Activated T-helper 1 cell treated with anti-CD3 and anti-CD28 coated beads, Interleukin-12 subunit alpha, Interleukin-12 subunit beta, Interleukin-2, Interleukin-4 antibody, amounts not matched to agents 30 ng/mL and 10 ng/mL and 1 ng/mL, durations not matched to agents 14 hours and 24 hours and 36 hours (primary cell): ENCODE measurements around the gene UCHL1. TPM values are rescaled to one million over a fixed set of nuclear protein-coding genes. Genes with fewer than 3 reads are reported as not detected.
"Not testable (repeated sequence)": the region's sequence is repeated elsewhere in the genome, so short reads cannot be mapped to it uniquely, and the experiment has no call there.

ENCODE experiments used
- DNase-seq: peaks from one replicate; pipeline ENCODE4 v3.0.0; 2021; ENCODE audit warnings: low spot score
- H3K27ac Mint-ChIP-seq: one replicate; pipeline ENCODE4 v1.8.0; 2021; ENCODE audit warnings: mild to moderate bottlenecking, mixed read lengths
- H3K27me3 Mint-ChIP-seq: one replicate; pipeline ENCODE4 v1.8.0; 2022; ENCODE audit warnings: mild to moderate bottlenecking, moderate library complexity, mixed read lengths; ENCODE audit not compliant: insufficient read depth
- H3K36me3 Mint-ChIP-seq: one replicate; pipeline ENCODE4 v1.8.0; 2021; ENCODE audit warnings: low read depth, mixed read lengths
- H3K4me1 Mint-ChIP-seq: one replicate; pipeline ENCODE4 v1.8.0; 2021; ENCODE audit warnings: low read depth, mixed read lengths
- H3K4me3 Mint-ChIP-seq: one replicate; pipeline ENCODE4 v1.8.0; 2021; ENCODE audit warnings: mild to moderate bottlenecking, moderate library complexity, mixed read lengths
- H3K9me3 Mint-ChIP-seq: one replicate; pipeline ENCODE4 v1.8.0; 2021; ENCODE audit warnings: mixed read lengths
- intact Hi-C: fragments of 100-400 bp; cut with micrococcal nuclease; formaldehyde crosslinking; loops from one replicate; pipeline ENCODE4 v1.15.1; 2024
- total RNA-seq: library from RNA; stranded (reverse); gene quantifications from 2 replicates; pipeline ENCODE4 v1.2.3, GENCODE V29; 2022

The UCHL1 gene
- total RNA-seq, 1 donor from 2014 or later, result 0.23 TPM

DNA sequence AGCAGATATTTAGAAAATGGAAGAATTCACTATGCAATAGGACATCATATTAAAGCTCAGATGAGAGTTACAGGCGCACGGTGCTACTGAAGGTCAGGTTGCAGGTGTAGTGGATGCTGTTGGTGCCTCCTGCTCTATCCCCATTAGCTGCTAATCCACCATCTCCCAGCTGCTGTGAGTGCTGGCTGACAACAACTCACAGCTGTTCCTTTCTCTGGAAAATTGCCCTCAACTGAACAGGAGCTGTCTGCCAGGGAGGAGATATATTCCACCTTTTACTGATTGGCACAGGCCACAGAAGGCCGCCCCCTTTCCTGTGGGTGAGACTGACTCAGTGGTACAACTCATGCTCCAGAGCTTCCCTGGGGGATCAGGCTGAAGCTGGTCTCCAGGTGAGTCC, 48.7 kb downstream of the UCHL1 start:
- H3K9me3 Mint-ChIP-seq, result no peaks in the 10 kb centered on the region
- H3K4me3 Mint-ChIP-seq, result no peak overlapping the region
- DNase-seq, result no peak
- intact Hi-C loops, result no loop called here
- peaks cover 3% of the 10 kb centered on the region for H3K27me3 Mint-ChIP-seq
- H3K4me1 Mint-ChIP-seq, result no peaks in the 10 kb centered on the region
- no peak overlapping the region for H3K27ac Mint-ChIP-seq
- no peaks in the 10 kb centered on the region for H3K36me3 Mint-ChIP-seq

DNA sequence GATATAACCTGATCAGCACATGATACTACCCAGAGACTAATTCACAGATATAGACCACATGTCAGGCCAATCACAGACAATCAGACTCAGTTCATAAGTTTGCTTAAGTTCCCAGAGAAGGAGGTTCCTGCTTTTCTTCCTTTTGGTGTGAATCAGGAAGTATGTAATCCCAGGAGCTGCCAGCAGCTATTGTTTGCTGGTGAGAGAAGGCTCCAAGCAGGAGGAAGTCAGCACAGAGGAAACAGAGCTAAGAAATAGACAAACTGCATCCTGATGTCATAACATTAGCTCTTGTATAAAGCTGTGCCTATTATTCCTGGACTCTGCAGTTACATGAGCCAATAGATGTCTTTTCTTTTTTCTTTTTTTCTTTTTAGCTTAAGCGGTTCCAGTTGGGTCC, 50.9 kb downstream of the UCHL1 start:
- intact Hi-C loops, result no loop called here
- DNase-seq, result no peak
- Mint-ChIP-seq H3K27me3 (no peaks in the 10 kb centered on the region), H3K27ac (no peak overlapping the region), H3K36me3 (no peaks in the 10 kb centered on the region), H3K4me1 (no peaks in the 10 kb centered on the region), H3K9me3 (no peaks in the 10 kb centered on the region), H3K4me3 (no peak overlapping the region)

DNA sequence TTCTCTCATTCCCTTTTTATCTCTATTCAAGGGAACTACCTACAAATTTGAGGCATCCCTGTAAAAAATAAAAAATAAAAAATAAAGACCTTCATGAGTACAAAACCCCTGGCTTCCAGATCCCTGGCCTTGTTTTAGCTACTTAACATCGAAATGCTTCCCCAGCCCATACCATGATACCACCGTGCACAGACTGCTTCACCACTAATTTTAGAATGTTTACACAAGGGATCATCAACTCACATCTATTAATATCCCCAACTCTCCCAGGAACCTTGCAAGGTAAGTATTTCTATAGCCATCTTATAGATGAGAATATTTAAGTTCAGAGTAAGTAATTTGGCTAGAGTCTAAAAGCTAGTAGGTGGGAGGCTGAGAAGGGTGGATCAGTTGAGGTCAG, 51.7 kb downstream of the UCHL1 start:
- no peaks in the 10 kb centered on the region for H3K4me1 Mint-ChIP-seq
- DNase-seq, result no peak
- no peaks in the 10 kb centered on the region for H3K9me3 Mint-ChIP-seq
- intact Hi-C loops, result no loop called here
- H3K27me3 Mint-ChIP-seq, result no peaks in the 10 kb centered on the region
- H3K4me3 Mint-ChIP-seq, result no peak overlapping the region
- no peaks in the 10 kb centered on the region for H3K36me3 Mint-ChIP-seq
- H3K27ac Mint-ChIP-seq, result no peak overlapping the region

DNA sequence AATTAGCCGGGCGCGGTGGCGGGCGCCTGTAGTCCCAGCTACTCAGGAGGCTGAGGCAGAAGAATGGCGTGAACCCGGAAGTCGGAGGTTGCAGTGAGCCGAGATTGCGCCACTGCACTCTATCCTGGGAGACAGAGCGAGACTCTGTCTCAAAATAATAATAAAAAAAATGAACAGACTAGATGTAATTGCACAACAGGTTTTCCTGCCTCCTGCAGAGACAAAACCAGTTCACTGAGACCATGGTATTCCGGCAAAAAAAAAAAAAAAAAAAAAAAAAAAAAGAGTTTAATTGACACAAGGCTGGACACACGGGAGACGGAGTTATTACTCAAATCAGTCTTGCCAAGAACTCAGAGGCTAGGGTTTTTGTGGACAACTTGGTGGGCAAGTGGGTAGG, 58.7 kb downstream of the UCHL1 start:
- intact Hi-C loops, H3K4me3 Mint-ChIP-seq, H3K27me3 Mint-ChIP-seq, H3K36me3 Mint-ChIP-seq, H3K27ac Mint-ChIP-seq, H3K9me3 Mint-ChIP-seq, DNase-seq, H3K4me1 Mint-ChIP-seq: not testable (repeated sequence)

DNA sequence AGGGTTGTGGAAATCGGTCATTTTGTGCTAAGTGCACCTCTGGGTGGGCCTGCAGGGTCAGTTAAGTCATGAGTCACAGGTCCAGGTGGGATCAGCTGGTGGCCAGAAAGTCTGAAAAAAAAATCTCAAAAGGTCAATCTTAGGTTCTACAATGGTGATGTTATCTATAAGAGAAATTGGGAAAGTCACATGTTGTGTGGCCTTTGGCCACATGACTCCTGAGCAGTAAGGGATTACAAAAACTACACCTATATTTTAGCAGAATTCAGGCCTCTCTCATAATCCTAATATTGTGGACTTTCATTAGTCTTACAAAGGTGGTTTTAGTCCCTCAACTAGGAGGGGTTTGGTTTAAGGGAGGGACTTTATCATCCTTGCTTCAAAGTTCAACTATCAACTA, 59.1 kb downstream of the UCHL1 start:
- Mint-ChIP-seq H3K27ac (no peak overlapping the region), H3K4me1 (no peaks in the 10 kb centered on the region), H3K4me3 (no peak overlapping the region), H3K27me3 (no peaks in the 10 kb centered on the region), H3K9me3 (no peaks in the 10 kb centered on the region), H3K36me3 (no peaks in the 10 kb centered on the region)
- intact Hi-C loops, result no loop called here
- DNase-seq, result no peak

Other genes starting within 250 kb of the UCHL1 start
- gene APBB2, start 42.4 kb upstream of the UCHL1 start, total RNA-seq, result 11.0 and 11.3 TPM in 2 replicates